Astrocyte of the spinal cord (primary cell): Measurements from ENCODE around the gene REP15.
"Not testable (repeated sequence)": the region's sequence is repeated elsewhere in the genome, so short reads cannot be mapped to it uniquely, and the experiment has no call there.

Experiments used
- DNase-seq: peaks from one replicate; pipeline ENCODE4 v3.0.0; 2011; ENCODE audit warnings: low read depth, low spot score
- H3K4me3 ChIP-seq: 2 replicates; pipeline ENCODE4 v1.5.1; 2011; ENCODE audit warnings: low read depth, mild to moderate bottlenecking, low read length, moderate library complexity
- CTCF ChIP-seq: IDR thresholded peaks from 2 replicates; pipeline ENCODE4 v1.5.1; 2012; ENCODE audit warnings: low read depth, mild to moderate bottlenecking, low read length, inconsistent platforms
- in situ Hi-C: cut with HindIII; loops from 2 replicates; pipeline ENCODE4 v1.10.0; 2017; ENCODE audit warnings: low sequenced_read_pairs

Gene REP15

DNA sequence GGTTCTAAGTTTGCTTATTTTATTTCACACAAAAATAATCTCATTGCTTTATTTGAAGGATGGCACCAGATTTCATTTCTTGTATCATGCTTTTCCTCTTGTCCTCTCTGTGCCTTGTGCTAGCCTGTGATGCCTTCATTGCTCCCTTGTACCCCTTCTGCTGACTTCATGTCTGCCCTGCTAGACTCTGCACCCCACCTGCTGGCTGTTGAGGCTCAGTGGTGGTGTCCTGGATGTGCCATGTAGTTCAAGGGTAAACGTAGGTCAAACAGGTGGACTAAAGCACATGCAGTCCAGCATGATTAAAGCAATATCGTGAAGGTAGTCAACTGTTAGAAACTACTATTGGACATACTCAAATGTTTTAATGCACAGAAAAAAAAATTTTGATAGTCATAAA is 36.0 kb downstream of the REP15 start:
- no peak overlapping the region for H3K4me3 ChIP-seq
- in situ Hi-C loops: no loop called here
- peak; percentile 46 for TF ChIP-seq CTCF
- no peak for DNase-seq

DNA sequence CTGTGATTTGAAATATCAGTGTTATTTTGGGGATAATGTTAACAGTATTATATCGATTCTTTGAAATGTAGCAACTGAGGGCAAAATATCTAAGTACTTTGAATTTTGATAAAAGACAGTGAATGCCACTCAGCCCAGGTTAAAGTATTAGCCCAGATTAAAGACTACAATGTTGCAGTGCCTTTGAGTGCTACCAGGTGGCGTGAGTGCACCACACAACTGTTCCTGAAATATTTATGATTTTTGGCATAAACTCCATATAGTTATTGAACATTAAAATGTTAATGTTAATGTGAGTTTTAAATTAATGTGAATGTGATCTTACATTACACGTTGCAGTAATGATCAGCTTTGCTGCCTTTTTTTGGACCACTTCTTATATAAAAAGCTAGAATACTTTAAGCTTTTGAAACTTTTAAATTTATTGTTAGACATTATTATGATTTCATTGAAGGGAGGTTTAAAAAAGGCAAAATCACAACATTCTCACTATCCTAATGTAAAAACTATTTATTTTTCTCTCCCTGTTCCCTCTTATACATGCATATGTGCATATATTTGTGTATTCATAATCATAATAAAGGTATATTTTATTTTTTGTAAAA is 36.9 kb downstream of the REP15 start:
- DNase-seq: peak; percentile 36
- H3K4me3 ChIP-seq: no peak overlapping the region
- in situ Hi-C loops: no loop called here
- TF ChIP-seq CTCF: peak; percentile 88

DNA sequence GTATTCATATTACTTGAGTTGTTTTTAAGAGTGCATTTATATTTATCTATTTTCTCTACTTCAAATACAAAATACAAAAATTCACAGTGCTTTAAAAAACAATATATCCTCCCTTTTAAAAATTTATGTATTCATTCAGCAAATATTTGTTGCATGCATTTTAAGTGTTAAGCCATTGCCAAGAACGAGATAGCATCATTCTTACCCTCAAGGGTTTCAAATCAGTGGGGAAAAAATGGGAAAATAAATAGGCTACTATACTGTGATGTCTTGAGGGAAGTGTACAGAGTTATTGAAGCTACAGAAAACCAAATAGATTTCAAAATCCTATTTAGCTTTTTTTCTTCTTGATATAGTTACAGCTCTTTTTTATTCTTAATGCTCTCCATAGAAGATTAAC is 37.5 kb downstream of the REP15 start:
- no peak overlapping the region for H3K4me3 ChIP-seq
- DNase-seq: no peak
- in situ Hi-C loops: no loop called here
- TF ChIP-seq CTCF: no peak

GRCh38 chr12:27734321-27734720 is 38.1 kb downstream of the REP15 start:
- DNase-seq, in situ Hi-C loops, H3K4me3 ChIP-seq: not testable (repeated sequence)

- no peak overlapping the region for H3K4me3 ChIP-seq
- DNase-seq: no peak
- TF ChIP-seq CTCF: no peak
- in situ Hi-C loops: no loop called here
These were observed 47.4 kb downstream of the REP15 start for GRCh38 chr12:27743601-27744000.

DNA sequence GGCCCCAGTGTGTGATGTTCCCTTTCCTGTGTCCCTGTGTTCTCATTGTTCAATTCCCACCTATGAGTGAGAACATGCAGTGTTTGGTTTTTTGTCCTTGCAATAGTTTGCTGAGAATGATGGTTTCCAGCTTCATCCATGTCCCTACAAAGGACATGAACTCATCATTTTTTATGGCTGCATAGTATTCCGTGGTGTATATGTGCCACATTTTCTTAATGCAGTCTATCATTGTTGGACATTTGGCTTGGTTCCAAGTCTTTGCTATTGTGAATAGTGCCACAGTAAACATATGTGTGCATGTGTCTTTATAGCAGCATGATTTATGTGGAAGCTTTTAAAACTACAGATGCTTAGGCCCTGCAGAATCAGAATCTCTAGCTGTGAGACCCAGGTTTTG is 49.5 kb downstream of the REP15 start:
- H3K4me3 ChIP-seq, DNase-seq, in situ Hi-C loops: not testable (repeated sequence)
